Body of pancreas (tissue), 4 donors: ENCODE measurements around the gene MCTP1.

Source experiments
- POLR2A ChIP-seq, 3 donors: fragments of 450-650 bp; IDR thresholded peaks; one replicate each; pipeline ENCODE4 v1.6.1; 2016; ENCODE audit warnings: antibody characterized with exemption in 3 of 3, mild to moderate bottlenecking in 2 of 3
- TF ChIP-seq, protein P1 (sequence below), 7 experiments: fragments of 450-650 bp in 4 of 7; fragments of 200-600 bp in 3 of 7; sonication (generic) in 3 of 7; IDR thresholded peaks; one replicate each; pipeline ENCODE4 v1.5.1; 2016 to 2019; ENCODE audit warnings: antibody characterized with exemption in 7 of 7

DNA sequence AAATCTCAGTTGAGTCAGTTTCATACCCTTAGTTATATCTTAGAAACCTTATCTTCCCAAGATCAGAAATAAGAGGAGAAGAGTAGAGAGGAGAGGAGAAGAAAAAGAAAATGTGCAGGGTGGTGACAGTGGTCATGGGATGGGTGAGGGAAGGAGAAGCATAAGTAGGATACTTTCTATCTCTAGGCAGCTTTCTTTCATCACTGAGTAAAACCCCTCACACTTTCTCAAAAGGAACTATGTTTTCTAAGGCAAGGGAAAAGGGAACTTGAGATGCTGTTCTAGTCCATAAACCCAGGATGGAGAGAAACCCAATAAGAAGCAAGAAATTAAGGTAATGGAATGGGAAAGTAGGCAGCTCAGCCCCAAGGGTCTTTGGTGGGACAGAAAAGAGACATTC lies 225.3 kb downstream of the MCTP1 start:
- TF ChIP-seq, protein P1, sequence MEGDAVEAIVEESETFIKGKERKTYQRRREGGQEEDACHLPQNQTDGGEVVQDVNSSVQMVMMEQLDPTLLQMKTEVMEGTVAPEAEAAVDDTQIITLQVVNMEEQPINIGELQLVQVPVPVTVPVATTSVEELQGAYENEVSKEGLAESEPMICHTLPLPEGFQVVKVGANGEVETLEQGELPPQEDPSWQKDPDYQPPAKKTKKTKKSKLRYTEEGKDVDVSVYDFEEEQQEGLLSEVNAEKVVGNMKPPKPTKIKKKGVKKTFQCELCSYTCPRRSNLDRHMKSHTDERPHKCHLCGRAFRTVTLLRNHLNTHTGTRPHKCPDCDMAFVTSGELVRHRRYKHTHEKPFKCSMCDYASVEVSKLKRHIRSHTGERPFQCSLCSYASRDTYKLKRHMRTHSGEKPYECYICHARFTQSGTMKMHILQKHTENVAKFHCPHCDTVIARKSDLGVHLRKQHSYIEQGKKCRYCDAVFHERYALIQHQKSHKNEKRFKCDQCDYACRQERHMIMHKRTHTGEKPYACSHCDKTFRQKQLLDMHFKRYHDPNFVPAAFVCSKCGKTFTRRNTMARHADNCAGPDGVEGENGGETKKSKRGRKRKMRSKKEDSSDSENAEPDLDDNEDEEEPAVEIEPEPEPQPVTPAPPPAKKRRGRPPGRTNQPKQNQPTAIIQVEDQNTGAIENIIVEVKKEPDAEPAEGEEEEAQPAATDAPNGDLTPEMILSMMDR (IDR thresholded peaks at IDR 0.05), result no peak
- TF ChIP-seq POLR2A (IDR thresholded peaks at IDR 0.05), result no peak
